SJSA1 (cell line): ENCODE measurements around the gene CD1E. TPM values are rescaled to one million over a fixed set of nuclear protein-coding genes. Genes with fewer than 3 reads are reported as not detected.

Experiments used
- DNase-seq, 2 experiments: peaks; one replicate each; pipeline ENCODE4 v3.0.0-alpha.2; 2015 to 2020; ENCODE audit warnings: low spot score in 2 of 2, low read depth in 1 of 2
- H3K27ac ChIP-seq: fragments of 250-450 bp; sonication (Bioruptor Pico); 2 replicates; pipeline ENCODE4 v1.5.1; 2020; ENCODE audit warnings: mild to moderate bottlenecking, moderate library complexity
- H3K27me3 ChIP-seq: fragments of 250-450 bp; sonication (Bioruptor Pico); replicated peaks from 2 replicates; pipeline ENCODE4 v1.5.1; 2020; ENCODE audit warnings: mild to moderate bottlenecking, moderate library complexity
- H3K36me3 ChIP-seq: fragments of 250-450 bp; sonication (Bioruptor Pico); 2 replicates; pipeline ENCODE4 v1.5.1; 2020; ENCODE audit warnings: mild to moderate bottlenecking
- H3K4me1 ChIP-seq: fragments of 250-450 bp; sonication (Bioruptor Pico); replicated peaks from 2 replicates; pipeline ENCODE4 v1.6.1; 2021; ENCODE audit warnings: mild to moderate bottlenecking
- H3K4me3 ChIP-seq: fragments of 250-450 bp; sonication (Bioruptor Pico); 2 replicates; pipeline ENCODE4 v1.5.1; 2020; ENCODE audit warnings: mild to moderate bottlenecking
- H3K9me3 ChIP-seq: fragments of 250-450 bp; sonication (Bioruptor Pico); replicated peaks from 2 replicates; pipeline ENCODE4 v1.5.1; 2020; ENCODE audit warnings: mild to moderate bottlenecking
- total RNA-seq: library from RNA; depleted of rRNA; stranded (reverse); fragments of >200 nt; shearing (Covaris generic); gene quantifications from 2 replicates; pipeline ENCODE4 v1.2.3, GENCODE V29; 2014; rRNA removed

Gene CD1E
- total RNA-seq, 1 experiment from 2014 or later = not detected

- Histone ChIP-seq H3K27me3 (no peaks in the 10 kb centered on the region), H3K36me3 (no peaks in the 10 kb centered on the region), H3K9me3 (no peaks in the 10 kb centered on the region), H3K4me1 (no peaks in the 10 kb centered on the region), H3K4me3 (no peak overlapping the region), H3K27ac (no peak overlapping the region)
- DNase-seq = no peak
Measured at GRCh38 chr1:158390331-158390730, 36.6 kb downstream of the CD1E start.

GRCh38 chr1:158391099-158391498 lies 37.4 kb downstream of the CD1E start:
- no peaks in the 10 kb centered on the region for H3K4me1 ChIP-seq
- H3K9me3 ChIP-seq = no peaks in the 10 kb centered on the region
- no peaks in the 10 kb centered on the region for H3K27me3 ChIP-seq
- H3K4me3 ChIP-seq = no peak overlapping the region
- H3K36me3 ChIP-seq = no peaks in the 10 kb centered on the region
- no peak overlapping the region for H3K27ac ChIP-seq
- DNase-seq = no peak

GRCh38 chr1:158393476-158393875 lies 39.8 kb downstream of the CD1E start:
- H3K27ac ChIP-seq = no peak overlapping the region
- no peaks in the 10 kb centered on the region for H3K27me3 ChIP-seq
- no peaks in the 10 kb centered on the region for H3K36me3 ChIP-seq
- H3K4me1 ChIP-seq = no peaks in the 10 kb centered on the region
- H3K4me3 ChIP-seq = no peak overlapping the region
- DNase-seq = no peak
- no peaks in the 10 kb centered on the region for H3K9me3 ChIP-seq

DNA sequence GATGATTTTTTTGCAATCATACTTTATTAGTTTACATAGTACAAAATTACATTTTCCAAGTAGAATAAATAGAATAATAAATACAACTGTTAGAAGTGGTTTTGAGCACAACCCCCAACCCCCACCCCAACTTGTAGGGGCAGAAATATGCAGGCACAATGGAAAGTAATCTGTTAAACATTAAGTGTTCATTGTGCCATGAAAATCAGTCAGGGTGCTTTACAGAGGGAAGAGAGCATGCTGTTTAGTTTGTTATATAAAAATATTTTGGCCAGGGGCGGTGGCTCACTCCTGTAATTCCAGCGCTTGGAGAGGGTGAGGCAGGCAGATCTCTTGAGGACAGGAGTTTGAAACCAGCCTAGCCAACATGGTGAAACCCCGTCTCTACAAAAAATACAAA lies 43.0 kb downstream of the CD1E start:
- Histone ChIP-seq H3K9me3 (no peaks in the 10 kb centered on the region), H3K36me3 (no peaks in the 10 kb centered on the region), H3K4me1 (no peaks in the 10 kb centered on the region), H3K27ac (no peak overlapping the region), H3K4me3 (no peak overlapping the region), H3K27me3 (no peaks in the 10 kb centered on the region)
- DNase-seq = no peak

DNA sequence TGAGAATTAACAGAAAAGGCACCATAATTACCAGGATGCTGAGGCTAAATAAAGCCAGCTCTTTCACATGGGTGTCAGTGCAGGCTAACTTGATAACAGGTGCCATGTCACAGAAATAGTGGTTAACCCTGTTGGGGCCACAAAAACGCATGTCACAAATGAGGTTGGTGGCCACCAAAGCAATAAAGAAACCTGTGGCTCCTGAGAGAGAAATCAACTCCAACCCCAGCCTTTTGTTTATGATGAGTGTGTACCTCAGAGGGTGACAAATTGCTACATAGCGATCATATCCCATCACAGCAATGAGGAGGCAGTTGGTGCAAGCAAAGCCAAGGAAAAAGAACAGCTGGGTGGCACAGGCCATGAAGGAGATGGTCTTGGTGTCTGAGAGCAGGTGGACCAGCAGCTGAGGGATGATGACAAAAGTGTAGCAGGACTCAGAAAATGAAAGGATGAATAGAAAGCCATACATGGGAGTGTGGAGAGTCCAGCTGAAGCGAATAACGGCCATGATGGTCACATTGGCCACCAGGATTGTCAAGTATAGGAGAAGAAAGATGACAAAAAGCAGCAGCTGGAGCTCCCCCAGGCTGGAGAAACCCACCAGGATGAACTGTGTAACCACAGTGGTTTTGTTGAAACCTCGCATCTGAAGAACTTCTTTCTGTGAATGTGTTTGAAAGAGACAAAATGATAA lies 45.3 kb downstream of the CD1E start, which contains the start of gene OR10T2:
Gene OR10T2 (minus strand): TSS at position 649 of the 697 bp plus-strand sequence. CDS start 0 bp downstream, at position 649.
- Histone ChIP-seq H3K27me3 (no peaks in the 10 kb centered on the region), H3K4me3 (no peak within 1 kb of the TSS)
- no peak for DNase-seq

GRCh38 chr1:158400871-158401270 lies 47.2 kb downstream of the CD1E start:
- no peaks in the 10 kb centered on the region for H3K36me3 ChIP-seq
- DNase-seq = no peak
- H3K27me3 ChIP-seq = no peaks in the 10 kb centered on the region
- H3K27ac ChIP-seq = no peak overlapping the region
- H3K9me3 ChIP-seq = no peaks in the 10 kb centered on the region
- H3K4me3 ChIP-seq = no peak overlapping the region
- no peaks in the 10 kb centered on the region for H3K4me1 ChIP-seq

More for the DNA sequence above, 45.3 kb downstream of the CD1E start, which contains the start of gene OR10T2:
- Histone ChIP-seq H3K4me1 (no peaks in the 10 kb centered on the region), H3K36me3 (no peaks in the 10 kb centered on the region), H3K27ac (no peak within 1 kb of the TSS), H3K9me3 (no peaks in the 10 kb centered on the region)

- Histone ChIP-seq H3K27ac (no peak overlapping the region), H3K4me3 (no peak overlapping the region), H3K27me3 (no peaks in the 10 kb centered on the region), H3K9me3 (no peaks in the 10 kb centered on the region), H3K4me1 (no peaks in the 10 kb centered on the region), H3K36me3 (no peaks in the 10 kb centered on the region)
- no peak for DNase-seq
Measured at GRCh38 chr1:158407092-158407491, 53.4 kb downstream of the CD1E start.

Other genes with a start within 250 kb of the CD1E start
- not detected in 2 replicates for gene CD1D, start 173.0 kb upstream of the CD1E start, total RNA-seq
- gene CD1A, start 99.5 kb upstream of the CD1E start, total RNA-seq = not detected in 2 replicates
- gene CD1C, start 64.0 kb upstream of the CD1E start, total RNA-seq = not detected in 2 replicates
- not detected in 2 replicates for gene CD1B, start 22.4 kb upstream of the CD1E start, total RNA-seq
- gene OR10T2, start 45.6 kb downstream of the CD1E start, total RNA-seq = not detected in 2 replicates
- not detected in 2 replicates for gene OR10K2, start 72.3 kb downstream of the CD1E start, total RNA-seq
- gene OR10K1, start 107.9 kb downstream of the CD1E start, total RNA-seq = not detected in 2 replicates
- gene OR10R2, start 118.3 kb downstream of the CD1E start, total RNA-seq = not detected in 2 replicates
- gene OR6Y1, start 200.5 kb downstream of the CD1E start, total RNA-seq = not detected in 2 replicates
- gene OR6P1, start 216.7 kb downstream of the CD1E start, total RNA-seq = not detected in 2 replicates
- gene OR10X1, start 226.0 kb downstream of the CD1E start, total RNA-seq = not detected in 2 replicates